ENCODE measurements around the gene PCDHB16.
"Not testable (repeated sequence)": the region's sequence is repeated elsewhere in the genome, so short reads cannot be mapped to it uniquely, and the experiment has no call there.

- not testable (repeated sequence) for TF ChIP-seq CTCF (conservative IDR thresholded peaks at IDR 0.05 in 1 of 2, IDR thresholded peaks at IDR 0.05 in 1 of 2; ENCODE audit: low read depth in 1 of 2, low read length in 2 of 2); EZH2 (IDR thresholded peaks at IDR 0.05; ENCODE audit: low read length, missing control alignments)
Measured at GRCh38 chr5:141179876-141180275, 2.3 kb upstream of the PCDHB16 start.

Measured in fibroblast of lung (primary cell).